Measurements from ENCODE around the gene ABHD16A. TPM values are rescaled to one million over a fixed set of nuclear protein-coding genes. Genes with fewer than 3 reads are reported as not detected.
A peak's percentile ranks its signal among the peaks of the same experiment; 100 is the strongest.

ABHD16A gene
- total and polyA plus RNA-seq, 2 of the 13 experiments (the other 11 are each of a cell fraction or from before 2014, with no cell fraction given): 43.5 to 45.4 TPM

DNA sequence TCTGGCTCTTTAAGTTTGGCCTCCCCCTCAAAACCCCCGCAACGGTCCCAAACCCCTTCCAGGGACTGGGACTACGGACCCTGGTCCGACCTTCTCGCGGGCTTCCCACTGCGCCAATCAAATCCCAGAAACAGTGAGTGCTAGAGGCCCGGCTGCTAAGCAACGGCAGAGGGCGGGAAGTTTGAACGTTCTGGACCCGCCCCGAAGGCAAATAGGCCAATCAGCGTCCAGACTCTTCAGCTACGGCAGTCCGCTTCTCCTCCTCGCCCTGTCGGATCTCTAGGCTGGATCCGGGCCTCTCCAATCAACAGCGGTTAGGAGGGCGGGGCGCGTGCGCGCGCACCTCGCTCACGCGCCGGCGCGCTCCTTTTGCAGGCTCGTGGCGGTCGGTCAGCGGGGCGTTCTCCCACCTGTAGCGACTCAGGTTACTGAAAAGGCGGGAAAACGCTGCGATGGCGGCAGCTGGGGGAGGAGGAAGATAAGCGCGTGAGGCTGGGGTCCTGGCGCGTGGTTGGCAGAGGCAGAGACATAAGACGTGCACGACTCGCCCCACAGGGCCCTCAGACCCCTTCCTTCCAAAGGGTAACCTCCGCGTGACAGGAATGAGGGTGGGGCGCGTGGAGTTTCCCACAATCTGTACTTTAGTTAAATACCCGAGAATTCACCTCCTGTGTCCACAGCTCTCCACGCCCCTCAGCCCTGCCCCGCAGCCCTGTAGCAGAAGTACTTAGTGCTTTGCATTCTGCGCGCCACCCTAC lies 36.7 kb upstream of the ABHD16A start, which contains the start of gene MSH5 (continued):
- TF ChIP-seq HOXA7 (CRISPR knock-in tag; IDR thresholded peaks at IDR 0.05) (peak; percentile 96; the same call in 1 of the 2 replicates), TMF1 (CRISPR knock-in tag; IDR thresholded peaks at IDR 0.05; ENCODE audit: low read depth) (peak; percentile 100), CAMTA2 (CRISPR knock-in tag; IDR thresholded peaks at IDR 0.05; ENCODE audit: borderline replicate concordance) (peak; percentile 99), SP1 (IDR thresholded peaks at IDR 0.05) (no peak), SP1 (CRISPR knock-in tag; IDR thresholded peaks at IDR 0.05) (peak; percentile 91), ZNF564 (CRISPR knock-in tag; IDR thresholded peaks at IDR 0.05) (peak; percentile 96), KLF16 (CRISPR knock-in tag; IDR thresholded peaks at IDR 0.05) (peak; percentile 77 to 79; a peak in 2 of 4 replicates), ZSCAN29 (CRISPR knock-in tag; conservative IDR thresholded peaks at IDR 0.05) (0 out of 2 replicates have a peak, but pooled peaks have one; percentile 42), ZNF557 (CRISPR knock-in tag; IDR thresholded peaks at IDR 0.05) (peak; percentile 75; the same call in 1 of the 2 replicates), MED1 (CRISPR knock-in tag; IDR thresholded peaks at IDR 0.05) (peak; percentile 91), ZNF703 (CRISPR knock-in tag; IDR thresholded peaks at IDR 0.05; ENCODE audit: borderline replicate concordance) (no peak; the same call in none of the 2 replicates), EEA1 (CRISPR knock-in tag; IDR thresholded peaks at IDR 0.05; ENCODE audit: borderline replicate concordance) (peak; percentile 93; the same call in 1 of the 2 replicates), ZNF234 (CRISPR knock-in tag; conservative IDR thresholded peaks at IDR 0.05) (no peak), MAFG (CRISPR knock-in tag; IDR thresholded peaks at IDR 0.05) (no peak), RFX1 (IDR thresholded peaks at IDR 0.05) (peak; percentile 93), STAG1 (CRISPR knock-in tag; IDR thresholded peaks at IDR 0.05) (no peak), ZNF337 (CRISPR knock-in tag; IDR thresholded peaks at IDR 0.05; ENCODE audit: borderline replicate concordance, low read depth) (peak; percentile 95), ZNF747 (CRISPR knock-in tag; IDR thresholded peaks at IDR 0.05; ENCODE audit: borderline replicate concordance) (peak; percentile 94), IRF9 (CRISPR knock-in tag; IDR thresholded peaks at IDR 0.05; ENCODE audit: borderline replicate concordance) (peak; percentile 99), IRX3 (CRISPR knock-in tag; IDR thresholded peaks at IDR 0.05; ENCODE audit: borderline replicate concordance, low read depth) (peak; percentile 99), ZFX (CRISPR knock-in tag; IDR thresholded peaks at IDR 0.05; ENCODE audit: low read depth) (peak; percentile 73), MEIS1 (CRISPR knock-in tag; IDR thresholded peaks at IDR 0.05; ENCODE audit: borderline replicate concordance) (peak; percentile 95), ZNF580 (CRISPR knock-in tag; IDR thresholded peaks at IDR 0.05; ENCODE audit: borderline replicate concordance, low read depth) (peak; percentile 70; the same call in 1 of the 2 replicates), PTBP1 (IDR thresholded peaks at IDR 0.05; ENCODE audit: low read depth, low read length, poor library complexity, severe bottlenecking) (no peak), TP53 (CRISPR knock-in tag; conservative IDR thresholded peaks at IDR 0.05) (no peak)
- TF ChIP-seq, protein P1, sequence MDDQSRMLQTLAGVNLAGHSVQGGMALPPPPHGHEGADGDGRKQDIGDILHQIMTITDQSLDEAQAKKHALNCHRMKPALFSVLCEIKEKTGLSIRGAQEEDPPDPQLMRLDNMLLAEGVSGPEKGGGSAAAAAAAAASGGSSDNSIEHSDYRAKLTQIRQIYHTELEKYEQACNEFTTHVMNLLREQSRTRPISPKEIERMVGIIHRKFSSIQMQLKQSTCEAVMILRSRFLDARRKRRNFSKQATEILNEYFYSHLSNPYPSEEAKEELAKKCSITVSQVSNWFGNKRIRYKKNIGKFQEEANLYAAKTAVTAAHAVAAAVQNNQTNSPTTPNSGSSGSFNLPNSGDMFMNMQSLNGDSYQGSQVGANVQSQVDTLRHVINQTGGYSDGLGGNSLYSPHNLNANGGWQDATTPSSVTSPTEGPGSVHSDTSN (CRISPR knock-in tag; IDR thresholded peaks at IDR 0.05; ENCODE audit: borderline replicate concordance): no peak
- TF ChIP-seq, protein P2, sequence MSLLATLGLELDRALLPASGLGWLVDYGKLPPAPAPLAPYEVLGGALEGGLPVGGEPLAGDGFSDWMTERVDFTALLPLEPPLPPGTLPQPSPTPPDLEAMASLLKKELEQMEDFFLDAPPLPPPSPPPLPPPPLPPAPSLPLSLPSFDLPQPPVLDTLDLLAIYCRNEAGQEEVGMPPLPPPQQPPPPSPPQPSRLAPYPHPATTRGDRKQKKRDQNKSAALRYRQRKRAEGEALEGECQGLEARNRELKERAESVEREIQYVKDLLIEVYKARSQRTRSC (CRISPR knock-in tag; IDR thresholded peaks at IDR 0.05; ENCODE audit: low read depth): peak; percentile 99
